Measurements from ENCODE around the gene SMYD3.

- TF ChIP-seq EZH2 (IDR thresholded peaks at IDR 0.05; ENCODE audit: low read depth): no peak
- TF ChIP-seq CTCF (conservative IDR thresholded peaks at IDR 0.05): no peak
Observed at GRCh38 chr1:246415028-246415427, 92.1 kb downstream of the SMYD3 start.
